ENCODE results near the gene SH3RF3.
"Not testable (repeated sequence)": the region's sequence is repeated elsewhere in the genome, so short reads cannot be mapped to it uniquely, and the experiment has no call there.

Gene SH3RF3

DNA sequence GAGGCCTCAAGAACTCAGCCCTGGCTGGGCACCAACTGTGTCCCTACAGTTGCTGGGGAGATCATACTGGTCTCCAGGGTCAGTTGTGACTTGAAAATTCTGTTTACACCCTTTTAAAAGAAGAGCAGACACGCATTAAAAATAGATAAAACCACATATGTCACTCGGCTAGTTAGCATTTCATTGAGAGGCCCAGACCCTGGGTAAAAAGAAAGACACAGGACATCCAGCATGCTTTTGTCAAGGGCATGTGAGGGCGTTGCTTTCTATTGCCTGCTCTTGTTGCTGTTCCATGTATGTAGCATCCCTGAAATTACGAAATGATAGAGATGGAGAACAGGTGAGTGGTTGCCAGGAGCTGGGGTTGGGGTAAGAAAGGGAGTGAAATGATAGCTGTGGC, 390.5 kb downstream of the SH3RF3 start:
- no peak for DNase-seq

DNA sequence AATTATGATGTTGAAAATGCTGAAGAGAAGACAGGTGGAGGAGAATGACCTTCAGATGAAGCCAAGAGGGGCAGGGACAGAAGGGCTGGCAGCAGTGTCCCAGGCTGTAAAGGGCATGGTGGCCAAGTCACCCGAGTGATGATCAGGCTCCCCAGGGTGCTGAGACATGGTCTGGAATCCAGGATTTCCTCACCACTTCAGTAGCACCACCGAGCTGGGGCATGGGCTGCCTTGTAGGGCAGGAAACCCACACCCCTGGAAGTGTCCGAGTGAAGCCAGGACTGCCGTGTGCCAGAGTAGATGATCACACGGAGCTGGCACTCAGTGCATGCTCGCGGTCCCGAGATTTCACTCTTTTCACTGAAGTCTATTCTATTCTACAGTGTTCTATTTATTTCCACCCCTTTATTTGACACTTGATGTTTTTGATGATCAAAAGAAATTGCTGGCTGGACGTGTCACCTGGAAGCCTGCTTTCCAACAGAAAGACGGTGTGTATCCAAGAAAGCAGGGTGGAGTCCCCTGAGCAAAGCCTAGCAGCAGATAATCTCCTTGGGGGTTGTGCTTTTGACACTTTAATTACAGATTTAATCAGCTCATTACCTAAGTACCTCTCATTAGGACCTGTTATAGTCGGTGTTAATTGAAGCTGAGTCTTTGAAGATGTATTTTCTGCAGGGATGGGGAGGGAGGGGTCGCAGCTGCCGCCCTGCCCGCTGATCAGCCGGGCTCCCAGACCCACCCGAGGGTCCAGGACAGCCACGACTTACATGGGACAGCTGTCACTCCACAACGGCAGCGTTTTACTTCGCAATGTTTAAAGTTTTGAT, 392.4 kb downstream of the SH3RF3 start:
- DNase-seq, result no peak

DNA sequence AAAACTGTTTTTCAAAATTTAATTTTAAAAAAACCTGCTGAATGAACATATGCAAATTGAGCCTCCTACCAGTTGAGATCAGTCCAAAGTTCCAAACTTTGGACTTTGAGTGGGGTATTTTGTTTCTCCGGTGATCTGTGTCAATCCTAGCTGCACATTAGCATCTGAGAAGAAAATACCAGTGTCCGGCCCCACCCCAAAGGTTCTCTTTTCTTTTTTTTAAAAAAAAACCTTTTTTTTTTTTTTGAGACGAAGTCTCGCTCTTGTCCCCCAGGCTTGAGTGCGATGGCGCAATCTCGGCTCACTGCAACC, 393.0 kb downstream of the SH3RF3 start:
- DNase-seq, result no peak

DNA sequence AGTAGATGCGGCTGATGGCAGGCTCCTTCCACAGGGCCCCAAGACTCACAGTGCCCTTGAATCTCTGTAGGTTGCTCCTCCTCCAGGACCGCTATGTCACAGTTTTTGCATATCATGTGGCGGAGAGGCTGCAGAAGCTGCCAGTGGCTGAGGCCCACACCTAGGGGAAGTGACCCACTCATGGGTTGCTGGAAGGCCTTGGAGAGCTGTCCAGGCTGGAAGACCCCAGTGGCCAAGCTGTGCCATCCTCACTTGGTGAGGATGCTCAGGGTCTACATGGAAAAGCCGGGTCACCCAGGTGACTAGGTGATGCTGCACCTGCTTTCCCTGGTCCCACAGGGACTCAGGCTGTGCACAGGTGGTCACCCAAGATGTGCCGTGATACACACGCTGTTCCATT, 394.1 kb downstream of the SH3RF3 start:
- DNase-seq, result no peak

DNA sequence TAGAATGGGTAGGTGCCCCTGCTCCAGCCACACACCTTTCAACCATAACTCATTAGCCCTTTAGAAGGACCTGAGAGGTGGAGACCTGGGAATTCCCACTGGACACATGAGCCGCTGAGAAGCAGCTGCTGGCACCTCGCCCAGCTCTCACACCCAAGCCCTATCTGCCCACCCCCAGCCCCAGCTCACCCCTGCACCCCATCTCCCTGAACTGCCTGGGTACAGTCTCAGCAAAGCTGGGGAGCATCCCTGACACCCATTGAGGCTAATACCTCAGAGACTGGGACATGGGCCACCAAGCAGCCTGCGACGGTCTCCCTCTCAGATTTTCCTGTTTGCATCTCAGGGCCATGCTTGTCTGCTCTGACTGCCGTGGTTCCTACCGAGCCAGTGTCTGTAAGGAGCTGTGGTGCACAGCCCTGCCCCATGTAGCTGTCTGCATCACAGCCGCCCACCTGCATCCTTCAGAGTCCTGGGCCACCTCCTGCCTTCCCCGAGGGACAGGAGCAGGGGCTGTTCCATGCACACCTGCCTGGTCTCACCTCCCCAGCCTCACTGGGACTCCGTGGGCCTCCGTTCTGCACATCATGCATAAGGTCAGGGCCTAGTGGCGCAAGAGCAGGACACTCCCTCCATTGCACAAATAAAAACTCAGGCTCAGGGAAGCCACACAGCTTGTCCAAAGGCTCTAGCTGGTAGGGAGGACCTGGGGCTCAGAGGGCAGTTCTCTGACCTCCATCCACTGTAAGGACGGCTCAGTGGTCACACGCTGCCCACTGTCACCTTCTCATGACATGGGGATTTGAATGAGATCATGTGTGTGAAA, 394.7 kb downstream of the SH3RF3 start:
- DNase-seq, result no peak

DNA sequence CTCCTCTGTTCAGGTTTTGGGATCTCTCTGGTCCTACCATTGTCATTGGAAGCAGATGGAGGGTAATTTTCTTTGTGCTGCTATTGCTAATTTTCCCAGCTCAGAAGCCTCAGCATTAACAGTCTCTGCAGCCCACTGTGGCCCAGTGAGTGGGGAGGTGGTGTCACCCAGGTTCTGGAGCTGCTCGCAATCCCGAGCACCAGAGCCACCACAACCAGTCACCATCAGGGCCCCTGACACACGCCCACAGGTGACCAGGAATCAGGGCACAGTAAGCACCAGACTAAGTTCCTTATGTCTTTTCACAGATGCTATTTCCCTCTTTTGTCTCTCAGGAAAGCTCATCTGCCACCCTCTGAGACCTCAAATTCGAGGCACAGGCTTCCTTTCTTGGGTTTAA, 396.8 kb downstream of the SH3RF3 start:
- no peak for DNase-seq

DNA sequence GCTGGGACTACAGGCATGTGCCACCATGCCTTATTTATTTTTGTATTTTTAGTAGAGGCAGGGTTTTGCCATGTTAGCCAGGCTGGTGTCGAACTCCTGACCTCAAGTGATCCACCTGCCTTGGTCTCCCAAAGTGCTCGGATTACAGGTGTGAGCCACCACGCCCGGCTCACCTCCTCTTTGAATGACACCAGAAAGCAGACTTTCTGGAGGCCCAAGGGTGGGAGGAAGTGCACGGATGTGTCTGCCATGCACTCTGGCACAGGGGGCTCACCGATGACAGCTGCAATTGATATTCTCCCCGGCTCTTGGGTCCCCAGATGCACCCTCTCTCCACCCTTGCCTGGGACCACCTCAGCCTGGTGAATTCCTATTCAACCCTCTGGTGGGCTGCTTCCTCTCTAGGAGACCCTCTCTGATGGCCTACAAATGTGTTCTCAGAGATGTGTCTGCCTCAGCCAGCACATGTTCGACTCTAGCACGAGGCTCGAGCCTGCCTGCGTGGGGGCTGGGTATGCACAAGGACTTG, 397.5 kb downstream of the SH3RF3 start:
- no peak for DNase-seq

DNA sequence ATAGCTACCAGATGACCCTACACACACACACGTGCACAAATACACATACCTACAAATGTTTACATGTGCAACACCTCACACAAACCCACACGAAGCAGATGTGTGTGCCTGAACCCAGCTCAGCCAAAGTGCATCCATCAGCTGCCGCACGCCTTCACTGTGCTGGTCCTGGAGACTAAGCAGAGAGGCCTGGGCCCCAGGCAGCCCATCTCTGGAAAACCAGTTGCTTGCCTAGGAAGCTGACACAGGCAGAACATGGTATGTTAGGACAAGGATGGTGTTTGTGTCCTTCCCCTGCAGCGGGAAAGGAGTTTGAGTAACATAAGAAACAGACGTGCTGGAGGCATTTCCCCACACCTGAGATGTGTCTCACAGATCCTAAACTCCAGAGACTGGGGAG, 398.1 kb downstream of the SH3RF3 start:
- DNase-seq, result no peak

DNA sequence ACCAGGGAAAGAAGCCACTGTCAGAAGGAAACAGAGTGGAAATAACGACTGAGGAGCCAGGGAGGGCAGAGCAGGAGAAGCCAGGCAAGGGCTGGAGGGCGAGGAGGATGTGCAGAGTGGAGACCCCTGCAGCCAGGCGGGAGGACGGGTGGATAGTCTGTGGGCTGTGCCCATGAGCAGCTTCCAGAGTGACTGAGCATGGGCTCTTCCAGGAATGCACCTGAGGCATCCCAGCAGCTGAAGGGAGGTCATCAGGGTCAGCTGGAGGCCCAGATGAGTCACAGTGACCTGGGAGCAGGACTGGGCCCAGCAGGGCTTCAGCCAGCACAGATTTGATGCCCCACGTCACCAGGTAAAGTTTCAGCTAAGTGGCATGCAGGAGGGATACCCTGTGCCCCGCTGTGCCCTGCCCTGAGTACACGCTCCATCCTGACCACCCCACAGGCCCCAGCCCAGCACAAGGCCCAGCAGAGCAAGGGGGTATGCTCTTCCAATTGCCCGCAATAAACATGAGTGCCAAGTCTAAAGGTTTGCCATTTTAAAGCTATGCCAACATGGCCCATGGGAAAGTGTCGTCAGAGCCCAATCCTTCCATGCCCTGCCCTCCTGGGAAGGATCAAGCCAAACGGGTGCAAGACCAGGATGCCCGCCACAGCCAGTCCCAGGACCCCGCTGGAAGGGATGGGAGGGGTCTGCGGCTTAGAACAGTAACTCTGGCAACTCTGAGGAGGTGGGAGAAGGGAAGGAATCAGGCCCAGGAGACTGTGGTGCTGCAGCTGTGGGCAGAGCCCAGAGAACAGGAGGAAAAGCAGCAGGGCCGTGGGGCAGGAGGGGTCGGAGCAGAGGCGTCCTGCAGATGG, 399.1 kb downstream of the SH3RF3 start:
- DNase-seq, result no peak

DNA sequence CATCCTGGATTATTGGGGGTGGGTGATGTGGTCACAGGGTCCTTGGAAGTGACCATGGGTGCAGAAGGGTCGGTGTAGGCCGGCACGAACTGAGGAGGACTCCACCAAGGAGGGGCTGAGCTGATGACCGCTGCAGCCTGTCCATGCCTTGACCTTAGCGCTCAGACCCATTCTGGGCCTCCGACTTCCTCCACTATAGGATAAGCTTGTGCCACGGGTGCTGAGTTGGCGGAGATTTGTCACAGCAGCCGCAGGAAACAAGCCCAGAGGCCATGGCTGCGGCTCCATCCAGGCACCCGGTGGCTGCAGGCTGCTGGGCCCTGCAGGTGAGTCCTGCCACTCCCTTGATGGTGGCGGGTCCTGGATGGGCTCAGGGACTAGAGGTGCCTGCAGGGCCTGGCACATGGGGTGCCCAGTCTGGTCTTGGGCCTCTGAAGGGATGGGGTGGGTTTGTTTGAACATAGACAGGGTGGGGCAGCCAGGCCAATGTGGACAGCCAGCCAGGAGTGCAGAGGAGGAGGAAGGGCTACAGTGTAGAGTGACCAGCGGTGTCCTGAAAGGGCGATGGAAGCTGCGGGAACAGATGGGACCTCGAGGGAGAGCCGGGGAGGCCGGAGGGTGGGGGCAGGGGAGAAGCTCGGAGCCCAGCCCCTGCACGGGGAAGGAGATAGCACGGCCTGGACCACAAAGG, 400.0 kb downstream of the SH3RF3 start:
- no peak for DNase-seq

DNA sequence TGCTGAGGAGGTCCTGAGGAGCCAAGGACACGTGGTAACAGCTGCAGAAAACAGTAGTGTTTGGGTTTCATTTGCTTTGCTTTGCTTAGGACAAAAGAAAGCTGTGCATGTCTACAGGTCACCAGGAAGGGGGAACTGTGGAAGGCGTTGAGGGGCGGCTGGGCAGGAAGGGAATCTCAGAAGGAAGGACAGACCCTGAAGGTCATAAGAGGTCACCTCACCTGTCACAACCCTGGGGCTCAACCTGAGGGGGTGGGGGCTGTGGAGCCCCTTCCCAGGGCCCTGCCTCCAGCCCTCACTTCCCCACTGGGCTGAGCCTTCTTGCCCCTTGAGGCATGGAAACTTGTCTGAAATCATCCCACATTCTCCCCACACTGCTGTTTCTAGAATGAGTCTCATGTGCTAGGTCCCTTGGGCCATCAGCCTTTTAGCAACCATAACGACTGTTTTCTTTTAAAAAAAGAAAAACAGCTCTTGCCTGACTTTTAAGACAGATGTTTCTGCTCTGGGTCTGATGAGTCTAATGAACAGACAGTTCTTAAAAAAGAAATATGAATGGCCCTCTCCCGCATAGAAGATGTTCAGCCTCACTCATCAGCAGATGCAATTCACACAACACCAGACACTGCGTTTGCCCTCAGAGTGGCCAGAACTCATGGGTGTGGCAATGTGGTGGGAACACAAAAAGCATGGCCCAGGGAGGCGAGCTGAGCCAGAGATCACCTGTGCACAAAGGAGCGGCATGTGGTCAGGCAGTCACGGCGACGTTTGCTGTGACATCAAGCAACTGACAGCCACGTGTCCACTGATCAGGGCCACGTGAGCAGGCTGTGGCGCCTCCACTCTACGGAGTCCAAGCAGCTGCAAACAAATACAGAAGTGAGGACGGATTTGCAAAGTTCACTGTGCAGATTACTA, 400.8 kb downstream of the SH3RF3 start:
- DNase-seq, result no peak

DNA sequence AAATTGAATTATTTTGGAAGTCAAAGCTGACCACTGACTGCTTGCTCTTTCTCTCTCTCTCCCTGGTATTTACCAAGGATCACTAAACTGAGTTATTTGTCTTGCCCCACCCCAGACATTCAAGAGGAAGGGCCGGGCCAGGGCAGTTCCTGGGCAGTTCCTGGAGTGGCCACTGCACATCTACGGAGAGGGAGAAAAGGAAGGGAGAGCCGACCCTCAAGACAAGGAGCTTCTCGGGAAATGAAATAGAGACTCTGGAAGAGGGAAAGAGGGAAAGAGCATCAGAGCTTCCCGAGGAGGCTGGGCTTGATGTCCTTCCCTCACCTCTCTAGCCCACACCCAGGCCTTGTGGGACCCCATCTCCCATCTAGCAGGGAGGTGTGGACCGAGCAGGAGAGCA, 401.7 kb downstream of the SH3RF3 start:
- DNase-seq, result no peak

DNA sequence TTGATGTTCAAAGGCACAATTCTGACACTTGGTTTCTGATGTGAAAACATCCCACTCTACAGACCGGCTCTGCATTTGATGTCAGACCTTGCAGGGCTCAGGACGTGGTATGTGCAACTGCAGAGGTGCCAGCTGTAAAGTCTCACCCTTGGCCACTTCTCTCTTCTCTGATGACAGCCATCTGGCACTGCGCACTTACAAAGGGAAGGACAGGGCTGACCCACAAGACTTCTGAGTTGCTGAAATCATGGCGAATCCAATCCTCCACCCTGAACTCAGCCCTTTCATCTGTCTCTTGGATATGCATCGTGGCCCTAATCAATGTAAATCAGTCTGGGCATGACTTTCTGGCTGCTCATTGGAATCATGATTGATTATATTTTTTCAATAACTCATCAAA, 402.2 kb downstream of the SH3RF3 start:
- no peak for DNase-seq

DNA sequence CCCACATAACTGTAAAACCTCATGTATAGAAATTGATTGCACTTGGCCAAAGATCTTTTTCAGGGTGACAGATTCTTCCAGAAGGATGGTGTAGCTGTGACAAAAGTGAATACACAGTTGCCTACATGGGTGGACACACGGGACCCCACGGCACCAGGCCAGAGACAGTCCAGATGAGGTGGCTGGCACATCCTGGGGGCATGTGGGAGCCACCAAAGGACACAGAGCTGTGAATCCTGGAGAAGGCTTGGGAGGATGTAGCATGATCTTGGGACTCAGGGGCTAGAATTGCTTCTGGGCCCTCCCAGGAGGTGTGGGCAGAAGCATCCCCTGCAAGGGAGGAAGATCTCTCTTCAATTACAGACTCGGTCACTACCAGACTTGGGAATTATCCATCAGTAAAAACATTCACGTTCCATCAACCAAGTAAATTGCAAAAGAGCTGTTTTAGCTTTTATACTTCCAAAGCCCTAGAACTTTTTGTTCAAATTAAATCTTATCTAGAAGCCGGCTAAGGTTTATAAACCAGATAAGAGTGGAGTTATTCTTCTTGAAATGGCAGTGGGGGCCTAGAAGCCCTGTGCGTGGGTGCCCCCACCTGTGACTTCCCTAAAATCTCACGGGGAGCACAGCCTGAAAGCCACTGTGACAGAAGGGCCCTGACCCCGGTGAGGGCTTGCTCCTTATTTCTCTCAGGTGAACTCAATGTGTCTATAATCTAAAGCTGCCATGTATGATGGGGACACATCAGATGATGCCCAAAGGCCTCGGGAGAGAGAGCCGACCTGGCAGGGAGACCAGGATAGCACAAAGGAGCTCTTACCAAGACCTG, 403.1 kb downstream of the SH3RF3 start:
- DNase-seq, result no peak

DNA sequence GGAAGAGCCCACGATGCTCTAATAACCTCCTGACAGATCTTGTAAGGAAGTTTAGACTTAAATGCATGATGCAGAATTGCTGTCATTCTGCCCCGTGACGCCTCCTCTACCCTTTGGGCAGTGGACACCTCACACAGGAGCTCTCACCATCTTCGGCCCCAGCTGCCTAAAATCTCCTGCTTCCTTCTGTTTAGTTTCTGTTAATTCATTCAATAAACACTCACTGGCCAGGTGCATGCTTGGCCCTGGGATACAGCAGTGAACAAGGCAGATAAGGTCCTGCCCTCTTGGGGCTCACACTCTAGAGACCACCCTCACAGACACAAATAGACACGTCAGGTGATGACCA, 403.7 kb downstream of the SH3RF3 start:
- no peak for DNase-seq

DNA sequence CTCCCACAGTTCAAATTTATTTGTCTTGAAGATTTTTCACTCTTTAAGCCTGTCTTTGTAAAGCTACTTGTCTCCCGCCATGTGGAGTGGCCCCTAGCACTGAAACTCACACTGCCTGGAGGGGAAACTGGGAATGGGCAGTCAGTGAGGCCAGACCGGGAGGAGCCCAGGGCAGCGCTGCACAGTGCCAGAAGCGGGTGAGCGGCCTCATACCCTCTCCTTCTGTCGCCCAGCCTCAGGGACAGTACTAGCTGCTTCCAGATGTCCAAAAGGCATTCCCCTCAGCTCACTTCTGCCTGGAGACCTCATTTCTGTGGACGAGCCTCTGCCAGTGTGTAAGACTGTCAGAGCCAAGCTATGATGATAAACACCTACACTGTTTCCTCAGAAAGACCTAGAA, 404.8 kb downstream of the SH3RF3 start:
- DNase-seq, result no peak

DNA sequence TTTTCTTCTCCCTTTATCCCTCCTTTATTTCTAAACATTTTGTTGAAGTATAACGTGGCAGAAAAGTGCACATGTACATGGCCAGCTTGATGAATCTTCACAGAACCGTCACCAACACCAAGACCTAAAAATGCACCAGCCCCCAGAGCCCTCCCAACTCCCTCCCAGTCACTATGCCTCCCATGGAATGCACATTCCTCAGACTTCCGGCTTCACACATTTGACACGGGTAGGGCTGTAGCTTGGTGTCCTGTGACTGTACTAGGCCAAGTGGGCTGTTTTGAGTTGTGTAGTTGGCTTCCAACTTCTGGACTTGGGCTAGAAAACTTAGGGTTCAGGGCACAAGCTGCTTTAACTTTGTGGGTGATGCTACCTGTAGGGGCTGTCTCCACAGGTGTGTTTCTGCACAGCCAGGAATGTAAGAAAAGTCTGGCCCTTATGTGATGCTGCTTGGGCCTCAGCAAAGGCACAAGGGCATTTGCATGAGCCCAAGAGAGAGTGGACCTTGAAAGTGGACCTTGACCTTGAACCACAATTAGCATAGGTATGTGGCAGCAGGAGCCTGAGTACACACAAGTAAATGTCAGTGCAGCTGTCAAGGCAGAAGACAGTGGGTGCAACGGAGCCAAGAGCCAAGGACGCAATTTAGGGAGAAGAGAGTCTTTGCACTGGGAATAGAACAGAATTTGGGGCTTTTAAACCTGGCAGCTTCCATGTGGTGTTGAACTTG, 406.4 kb downstream of the SH3RF3 start:
- no peak for DNase-seq

DNA sequence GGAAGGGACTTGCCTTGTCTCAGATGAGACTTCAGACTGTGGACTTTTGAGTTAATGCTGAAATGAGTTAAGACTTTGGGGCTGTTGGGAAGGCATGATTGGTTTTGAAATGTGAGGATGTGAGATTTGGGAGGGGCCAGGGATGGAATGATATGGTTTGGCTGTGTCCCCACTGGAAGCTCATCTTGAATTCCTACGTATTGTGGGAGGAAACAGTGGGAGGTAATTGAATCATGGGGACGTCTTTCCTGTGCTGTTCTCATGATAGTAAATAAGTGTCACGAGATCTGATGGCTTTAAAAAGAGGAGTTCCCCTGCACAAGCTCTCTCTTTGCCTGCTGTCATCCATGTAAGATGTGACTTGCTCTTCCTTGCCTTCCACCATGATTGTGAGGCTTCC, 407.6 kb downstream of the SH3RF3 start:
- DNase-seq, result not testable (repeated sequence)

DNA sequence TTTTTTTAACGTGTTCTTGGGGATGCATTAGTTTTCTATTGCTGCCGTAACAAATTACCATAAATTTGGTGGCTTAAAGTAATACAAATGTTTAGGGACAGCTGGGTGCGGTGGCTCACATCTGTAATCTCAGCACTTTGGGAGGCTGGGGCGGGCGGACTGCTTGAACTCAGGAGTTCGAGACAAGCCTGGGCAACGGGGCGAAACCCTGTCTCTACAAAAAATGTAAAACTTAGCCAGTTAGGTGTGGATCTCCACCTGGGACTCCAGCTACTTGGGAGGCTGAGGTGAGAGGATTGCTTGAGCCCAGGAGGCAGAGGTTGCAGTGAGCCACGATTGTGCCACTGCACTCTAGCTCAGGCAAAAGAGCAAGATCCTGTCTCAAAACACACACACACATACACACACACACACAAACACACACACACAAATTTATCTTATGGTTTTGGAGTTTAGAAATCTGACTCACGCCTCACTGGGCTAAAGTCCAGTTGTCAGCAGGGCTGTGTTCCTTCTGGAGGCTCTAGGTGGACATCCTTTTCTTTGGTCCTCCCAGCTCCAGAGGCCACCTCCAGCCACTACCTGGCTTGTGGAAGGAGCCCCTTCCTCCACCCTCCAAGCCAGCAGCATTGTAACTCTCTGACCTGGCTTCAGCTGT, 408.7 kb downstream of the SH3RF3 start:
- no peak for DNase-seq

Measured in activated CD4-positive, alpha-beta T cell treated with anti-CD3 and anti-CD28 coated beads for 1 hour (primary cell).